H9 (cell line): Measurements from ENCODE around the gene IL36B. TPM values are rescaled to one million over a fixed set of nuclear protein-coding genes. Genes with fewer than 3 reads are reported as not detected.

ENCODE experiments used
- DNase-seq: peaks from one replicate; pipeline ENCODE4 v3.0.0-alpha.2; 2017
- H2AFZ ChIP-seq: one replicate; pipeline ENCODE4 v1.6.1; 2013; ENCODE audit warnings: mild to moderate bottlenecking, low read length, control low read depth, moderate library complexity
- H2AK5ac ChIP-seq: 2 replicates; pipeline ENCODE4 v1.6.1; 2013; ENCODE audit warnings: low read length, control low read depth, mixed read lengths; ENCODE audit not compliant: insufficient read length
- H2BK120ac ChIP-seq: one replicate; pipeline ENCODE4 v1.6.1; 2013; ENCODE audit warnings: low read depth, mild to moderate bottlenecking, low read length, control low read depth, inconsistent platforms; ENCODE audit not compliant: poor library complexity, severe bottlenecking
- H2BK12ac ChIP-seq: 2 replicates; pipeline ENCODE4 v1.6.1; 2013; ENCODE audit warnings: low read length, control low read depth, mixed read lengths, low read depth; ENCODE audit not compliant: insufficient read length
- H2BK15ac ChIP-seq: 2 replicates; pipeline ENCODE4 v1.6.1; 2013; ENCODE audit warnings: low read depth, low read length, control low read depth
- H2BK20ac ChIP-seq: one replicate; pipeline ENCODE4 v1.6.1; 2013; ENCODE audit warnings: low read depth, mild to moderate bottlenecking, low read length, control low read depth, inconsistent platforms; ENCODE audit not compliant: poor library complexity, severe bottlenecking
- H2BK5ac ChIP-seq: 2 replicates; pipeline ENCODE4 v1.6.1; 2013; ENCODE audit warnings: low read length, control low read depth, mixed read lengths; ENCODE audit not compliant: insufficient read length
- H3K14ac ChIP-seq: 2 replicates; pipeline ENCODE4 v1.6.1; 2013; ENCODE audit warnings: low read length, control low read depth; ENCODE audit not compliant: insufficient read depth
- H3K18ac ChIP-seq: 2 replicates; pipeline ENCODE4 v1.6.1; 2013; ENCODE audit warnings: low read depth, mild to moderate bottlenecking, mixed read lengths, low read length, control low read depth; ENCODE audit not compliant: insufficient read length
- H3K23ac ChIP-seq: 2 replicates; pipeline ENCODE4 v1.6.1; 2013; ENCODE audit warnings: low read length, control low read depth, mixed read lengths, low read depth; ENCODE audit not compliant: insufficient read length
- H3K23me2 ChIP-seq: 2 replicates; pipeline ENCODE4 v1.6.1; 2013; ENCODE audit warnings: low read depth, mild to moderate bottlenecking, mixed read lengths, low read length, control low read depth; ENCODE audit not compliant: insufficient read length, poor library complexity, severe bottlenecking
- H3K27ac ChIP-seq: 2 replicates; pipeline ENCODE4 v1.5.1; 2013; ENCODE audit warnings: low read length, control low read depth, mixed read lengths, low read depth; ENCODE audit not compliant: insufficient read length
- H3K27me3 ChIP-seq: 2 replicates; pipeline ENCODE4 v1.6.1; 2013; ENCODE audit warnings: low read length, control low read depth, inconsistent platforms; ENCODE audit not compliant: insufficient read depth
- H3K4ac ChIP-seq: 2 replicates; pipeline ENCODE4 v1.6.1; 2013; ENCODE audit warnings: low read depth, mild to moderate bottlenecking, control low read depth, inconsistent platforms, low read length, moderate library complexity
- H3K4me1 ChIP-seq: 2 replicates; pipeline ENCODE4 v1.6.1; 2013; ENCODE audit warnings: low read length, control low read depth, inconsistent platforms; ENCODE audit not compliant: insufficient read depth
- H3K4me2 ChIP-seq: 2 replicates; pipeline ENCODE4 v1.6.1; 2013; ENCODE audit warnings: low read length, control low read depth, mixed read lengths; ENCODE audit not compliant: insufficient read length, insufficient read depth
- H3K56ac ChIP-seq: 2 replicates; pipeline ENCODE4 v1.6.1; 2013; ENCODE audit warnings: low read depth, mild to moderate bottlenecking, mixed read lengths, low read length, control low read depth; ENCODE audit not compliant: insufficient read length
- H3K79me1 ChIP-seq: 2 replicates; pipeline ENCODE4 v1.6.1; 2013; ENCODE audit warnings: low read depth, mild to moderate bottlenecking, moderate library complexity, low read length, control low read depth, inconsistent platforms; ENCODE audit not compliant: insufficient read depth, poor library complexity, severe bottlenecking
- H3K79me2 ChIP-seq: 2 replicates; pipeline ENCODE4 v1.6.1; 2013; ENCODE audit warnings: low read length, control low read depth, inconsistent platforms; ENCODE audit not compliant: insufficient read depth
- H3K9ac ChIP-seq: 2 replicates; pipeline ENCODE4 v1.6.1; 2013; ENCODE audit warnings: low read length, control low read depth, mixed read lengths; ENCODE audit not compliant: insufficient read length; ENCODE audit errors: extremely low read depth
- H3K9me3 ChIP-seq: one replicate; pipeline ENCODE4 v1.6.1; 2013; ENCODE audit warnings: low read depth, low read length, inconsistent platforms; ENCODE audit not compliant: control insufficient read depth
- H3T11ph ChIP-seq: one replicate; pipeline ENCODE4 v1.6.1; 2013; ENCODE audit warnings: mild to moderate bottlenecking, low read length, control low read depth, inconsistent platforms
- H4K20me1 ChIP-seq: one replicate; pipeline ENCODE4 v1.6.1; 2013; ENCODE audit not compliant: control insufficient read depth, insufficient read length, insufficient read depth
- H4K5ac ChIP-seq: 2 replicates; pipeline ENCODE4 v1.6.1; 2013; ENCODE audit warnings: low read depth, mild to moderate bottlenecking, mixed read lengths, low read length, control low read depth; ENCODE audit not compliant: insufficient read length
- H4K8ac ChIP-seq: replicated peaks from 2 replicates; pipeline ENCODE4 v1.6.1; 2013; ENCODE audit warnings: low read length, control low read depth, mixed read lengths, low read depth; ENCODE audit not compliant: insufficient read length
- H4K91ac ChIP-seq: 2 replicates; pipeline ENCODE4 v1.6.1; 2013; ENCODE audit warnings: low read depth, mild to moderate bottlenecking, moderate library complexity, mixed read lengths, low read length, control low read depth; ENCODE audit not compliant: insufficient read length
- H3K27ac Mint-ChIP-seq, 3 experiments: 2 replicates in 2 of 3; 3 replicates in 1 of 3; pipeline ENCODE4 v1.8.0; 2020 to 2021; ENCODE audit warnings: mixed read lengths in 3 of 3, mild to moderate bottlenecking in 1 of 3, moderate library complexity in 1 of 3
- H3K27me3 Mint-ChIP-seq: 2 replicates; pipeline ENCODE4 v1.8.0; 2021; ENCODE audit warnings: low read depth, mild to moderate bottlenecking, moderate library complexity, mixed read lengths
- H3K36me3 Mint-ChIP-seq, 3 experiments: 2 replicates in 2 of 3; 3 replicates in 1 of 3; pipeline ENCODE4 v1.8.0; 2020 to 2021; ENCODE audit warnings: low read depth in 3 of 3, mixed read lengths in 3 of 3; ENCODE audit not compliant: insufficient read depth in 1 of 3
- H3K4me1 Mint-ChIP-seq, 2 experiments: 2 replicates each; pipeline ENCODE4 v1.8.0; 2020; ENCODE audit warnings: mixed read lengths in 2 of 2
- H3K4me3 Mint-ChIP-seq, 2 experiments: 2 replicates in 1 of 2; 3 replicates in 1 of 2; pipeline ENCODE4 v1.8.0; 2020 to 2021; ENCODE audit warnings: mild to moderate bottlenecking in 2 of 2, mixed read lengths in 2 of 2, moderate library complexity in 1 of 2
- H3K9me3 Mint-ChIP-seq, 2 experiments: 2 replicates in 1 of 2; 3 replicates in 1 of 2; pipeline ENCODE4 v1.8.0; 2020; ENCODE audit warnings: mild to moderate bottlenecking in 2 of 2, mixed read lengths in 2 of 2, moderate library complexity in 1 of 2
- WGBS: extraction: QIAGEN DNeasy Blood & Tissue Kit; methylation state at CpG from one replicate; pipeline ENCODE4 v1.1.7; 2013; ENCODE audit warnings: missing lambda C conversion rate, low lambda C conversion rate, mixed read lengths; ENCODE audit not compliant: insufficient read length; ENCODE audit errors: extremely low coverage; 5-methylcytosine and 5-hydroxymethylcytosine counted together
- total RNA-seq: library from RNA; stranded (reverse); gene quantifications from 2 replicates; pipeline ENCODE4 v1.2.1, GENCODE V29; 2021
- TF ChIP-seq, protein P1 (sequence below): fragments of 200-600 bp; sonication (generic); conservative IDR thresholded peaks from 3 replicates; pipeline ENCODE4 v1.8.0; 2021; ENCODE audit warnings: antibody characterized with exemption, mild to moderate bottlenecking

IL36B gene
- total RNA-seq, 1 experiment from 2014 or later: not detected

DNA sequence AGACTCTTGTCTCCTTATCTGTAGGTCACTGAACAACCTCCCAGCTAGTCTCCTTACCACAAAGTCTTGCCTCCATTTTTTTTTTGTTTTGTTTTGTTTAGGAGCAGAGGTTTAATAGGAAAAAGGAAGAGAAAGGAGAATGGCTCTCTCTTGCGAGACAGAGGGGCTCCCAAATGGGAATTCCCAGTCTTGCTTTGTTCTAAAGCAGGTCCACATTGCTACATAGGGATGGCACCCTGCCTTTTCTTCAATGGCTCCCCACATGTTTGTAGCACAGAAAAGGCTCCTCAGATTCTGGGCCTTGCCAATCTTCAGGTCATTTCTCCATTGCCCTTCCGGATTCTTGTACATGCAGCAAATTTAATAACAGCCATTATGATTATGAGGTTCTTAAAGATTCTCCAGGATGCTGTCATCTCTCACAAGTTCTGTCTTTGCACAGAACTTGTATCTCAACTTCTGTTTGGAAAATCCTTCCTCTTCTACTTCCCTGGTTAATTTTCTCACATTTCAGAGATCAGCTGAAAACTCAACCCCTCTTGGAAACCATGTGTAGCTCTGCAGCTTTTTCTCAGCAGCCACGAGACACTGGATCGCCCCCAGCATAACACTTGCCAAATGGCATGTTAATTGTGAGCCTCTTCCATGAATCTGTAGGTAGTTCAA is 38.7 kb upstream of the IL36B start:
- Histone ChIP-seq H3K4me1 (no peaks in the 10 kb centered on the region), H2AFZ (no peak overlapping the region), H3K56ac (no peak overlapping the region), H4K91ac (no peak overlapping the region), H3K79me1 (no peaks in the 10 kb centered on the region), H3K9me3 (no peaks in the 10 kb centered on the region), H3K23ac (no peak overlapping the region), H4K20me1 (no peaks in the 10 kb centered on the region), H3K4ac (no peak overlapping the region), H3K27ac (no peak overlapping the region), H3K4me2 (no peak overlapping the region), H2BK120ac (no peak overlapping the region), H3T11ph (no peak overlapping the region), H2BK12ac (no peak overlapping the region), H2BK20ac (no peak overlapping the region), H3K14ac (no peak overlapping the region), H3K23me2 (no peaks in the 10 kb centered on the region), H4K8ac (no peak overlapping the region), H3K18ac (no peak overlapping the region), H2AK5ac (no peak overlapping the region), H2BK5ac (no peak overlapping the region), H2BK15ac (no peak overlapping the region), H3K9ac (no peak overlapping the region), H3K27me3 (no peaks in the 10 kb centered on the region), H3K79me2 (no peaks in the 10 kb centered on the region), H4K5ac (no peak overlapping the region)
- H3K27me3 Mint-ChIP-seq: peaks cover 27% of the 10 kb centered on the region
- no peak for DNase-seq
- H3K4me3 Mint-ChIP-seq: no peak overlapping the region
- H3K9me3 Mint-ChIP-seq: peaks cover 8 to 13% of the 10 kb centered on the region in 2 experiments; a peak in 4 of 5 replicates
- no peaks in the 10 kb centered on the region for H3K4me1 Mint-ChIP-seq
- no peaks in the 10 kb centered on the region for H3K36me3 Mint-ChIP-seq
- no peak overlapping the region for H3K27ac Mint-ChIP-seq
- TF ChIP-seq, protein P1, sequence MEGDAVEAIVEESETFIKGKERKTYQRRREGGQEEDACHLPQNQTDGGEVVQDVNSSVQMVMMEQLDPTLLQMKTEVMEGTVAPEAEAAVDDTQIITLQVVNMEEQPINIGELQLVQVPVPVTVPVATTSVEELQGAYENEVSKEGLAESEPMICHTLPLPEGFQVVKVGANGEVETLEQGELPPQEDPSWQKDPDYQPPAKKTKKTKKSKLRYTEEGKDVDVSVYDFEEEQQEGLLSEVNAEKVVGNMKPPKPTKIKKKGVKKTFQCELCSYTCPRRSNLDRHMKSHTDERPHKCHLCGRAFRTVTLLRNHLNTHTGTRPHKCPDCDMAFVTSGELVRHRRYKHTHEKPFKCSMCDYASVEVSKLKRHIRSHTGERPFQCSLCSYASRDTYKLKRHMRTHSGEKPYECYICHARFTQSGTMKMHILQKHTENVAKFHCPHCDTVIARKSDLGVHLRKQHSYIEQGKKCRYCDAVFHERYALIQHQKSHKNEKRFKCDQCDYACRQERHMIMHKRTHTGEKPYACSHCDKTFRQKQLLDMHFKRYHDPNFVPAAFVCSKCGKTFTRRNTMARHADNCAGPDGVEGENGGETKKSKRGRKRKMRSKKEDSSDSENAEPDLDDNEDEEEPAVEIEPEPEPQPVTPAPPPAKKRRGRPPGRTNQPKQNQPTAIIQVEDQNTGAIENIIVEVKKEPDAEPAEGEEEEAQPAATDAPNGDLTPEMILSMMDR: no peak
- no CpG with 5 or more reads among the region's 4 CpGs for WGBS
